ENCODE measurements around the gene ZNF701. TPM values are rescaled to one million over a fixed set of nuclear protein-coding genes. Genes with fewer than 3 reads are reported as not detected.

Gene ZNF701
- 0.07 to 0.33 TPM (median 0.24 TPM) in 5 replicates for total RNA-seq (2022; extraction: Qiagen RNA extraction)

DNA sequence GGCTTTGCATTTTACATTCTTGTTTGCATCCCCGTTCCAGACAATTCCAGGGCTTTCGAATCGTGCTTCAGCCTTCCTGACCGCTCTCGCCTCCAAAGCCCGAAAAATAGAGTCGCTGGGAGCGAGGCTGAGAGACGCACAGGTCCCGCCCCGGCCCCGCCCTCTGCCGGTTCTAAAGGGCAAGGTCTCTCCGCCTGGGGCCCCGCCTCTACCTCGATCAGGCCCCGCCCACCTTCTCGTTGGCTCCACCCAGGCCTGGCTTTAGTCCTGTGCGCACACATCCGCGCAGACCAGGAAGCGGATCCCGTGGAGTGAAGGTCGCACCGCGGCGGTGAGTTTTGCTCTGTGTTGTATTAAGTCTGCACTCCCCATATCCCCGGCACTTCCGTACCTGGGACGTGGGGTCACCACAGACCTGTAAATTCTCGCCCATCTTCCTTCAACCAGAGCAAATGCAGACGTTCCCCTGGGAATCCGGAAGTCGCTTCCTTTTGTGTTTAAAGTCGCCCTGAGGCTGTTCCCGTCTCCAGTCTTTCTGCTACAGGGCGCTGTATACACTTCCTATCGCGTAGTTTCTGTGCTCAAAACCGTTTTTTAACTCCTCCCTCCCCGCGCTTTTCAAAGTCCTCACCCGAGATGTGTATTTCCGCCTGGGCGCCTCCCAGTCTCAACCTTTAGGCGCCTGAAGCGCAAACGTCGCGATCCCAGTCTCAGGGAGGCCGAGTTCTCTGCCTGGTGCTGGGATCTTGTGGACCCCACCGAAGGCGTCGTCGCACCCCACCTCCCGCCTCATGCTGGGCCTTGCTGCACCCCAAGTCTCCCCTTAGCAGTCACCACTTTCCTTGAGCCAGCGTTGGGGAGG is at the start of gene ZNF701:
TSS of gene ZNF701 (plus strand) at position 288 of the 862 bp plus-strand sequence. CDS start 3,861 bp downstream, outside the sequence.

DNA sequence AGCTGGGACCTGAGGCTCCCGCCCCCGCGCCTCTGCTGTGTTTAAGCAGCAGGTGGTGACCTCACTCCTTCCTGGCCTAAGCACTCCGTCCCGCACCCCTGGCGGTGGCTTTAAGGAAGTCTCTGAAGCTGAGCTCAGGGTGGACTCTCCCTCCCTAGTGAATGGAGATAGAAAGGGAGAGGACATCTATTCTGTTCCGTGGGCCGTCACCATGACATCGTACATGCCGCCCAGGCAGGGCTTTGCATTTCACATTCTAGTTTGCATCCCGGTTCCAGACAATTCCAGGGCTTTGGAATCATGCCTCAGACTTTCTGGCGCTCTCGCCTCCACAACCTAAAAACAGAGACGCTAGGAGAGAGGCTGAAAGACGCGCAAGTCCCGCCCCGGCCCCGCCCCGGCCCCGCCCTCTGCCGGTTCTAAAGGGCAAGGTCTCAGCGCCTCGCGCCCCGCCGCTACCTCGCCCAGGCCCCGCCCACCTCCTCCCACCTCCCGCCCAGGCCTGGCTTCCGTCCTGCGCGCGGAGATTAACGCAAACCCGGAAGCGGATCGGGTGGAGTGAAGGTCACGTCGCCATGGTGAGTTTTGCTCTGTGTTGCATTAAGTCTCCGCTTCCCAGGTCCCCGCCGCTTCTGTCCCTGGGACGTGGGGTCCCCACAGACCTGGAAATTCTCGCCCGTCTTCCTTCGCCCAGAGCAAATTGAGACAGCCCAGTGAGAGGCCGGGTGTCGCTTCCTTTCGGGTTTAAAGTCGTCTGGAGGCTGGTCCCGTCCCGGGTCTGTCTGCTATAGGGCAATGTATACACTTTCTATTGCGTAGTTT is 42.7 kb upstream of the ZNF701 start, which contains the start of gene ZNF808:
TSS of gene ZNF808 (plus strand) at position 535 of the 822 bp plus-strand sequence. CDS start 15,617 bp downstream, outside the sequence.

Other genes with a start within 250 kb of the ZNF701 start
- gene ZNF610, start 234.0 kb upstream of the ZNF701 start, total RNA-seq (2022; extraction: Qiagen RNA extraction): 0.08 TPM in 1 of 5 replicates, not detected in the others
- 0.55 to 1.3 TPM (median 0.70 TPM) in 5 replicates for gene ZNF880, start 200.4 kb upstream of the ZNF701 start, total RNA-seq (2022; extraction: Qiagen RNA extraction)
- gene ZNF528, start 172.4 kb upstream of the ZNF701 start, total RNA-seq (2022; extraction: Qiagen RNA extraction): 0.08 to 0.21 TPM (median 0.10 TPM) in 4 of 5 replicates, not detected in the other
- gene ZNF534, start 141.1 kb upstream of the ZNF701 start, total RNA-seq (2022; extraction: Qiagen RNA extraction): not detected in 5 replicates
- gene ZNF578, start 116.7 kb upstream of the ZNF701 start, total RNA-seq (2022; extraction: Qiagen RNA extraction): not detected in 5 replicates
- gene ZNF808, start 42.6 kb upstream of the ZNF701 start, total RNA-seq (2022; extraction: Qiagen RNA extraction): 0.09 to 0.22 TPM (median 0.12 TPM) in 5 replicates
- gene ZNF83, start 68.1 kb downstream of the ZNF701 start, total RNA-seq (2022; extraction: Qiagen RNA extraction): 0.06 to 0.18 TPM (median 0.16 TPM) in 5 replicates
- 2.1 to 5.1 TPM (median 2.5 TPM) in 5 replicates for gene ZNF611, start 164.8 kb downstream of the ZNF701 start, total RNA-seq (2022; extraction: Qiagen RNA extraction)
- 0.14 to 0.26 TPM (median 0.18 TPM) in 5 replicates for gene ZNF600, start 216.5 kb downstream of the ZNF701 start, total RNA-seq (2022; extraction: Qiagen RNA extraction)

Data from A549 treated with CORT108297 at 1 μM for 4 hours (cell line).